Endothelial cell of umbilical vein (primary cell): ENCODE data around the gene TJP1. TPM values are rescaled to one million over a fixed set of nuclear protein-coding genes. Genes with fewer than 3 reads are reported as not detected.

ENCODE experiments used
- BruUV-seq: library from RNA; stranded (reverse); fragments of 400-500 nt; replicated peaks from 2 replicates; lab custom pipeline; 2021; lab: Mats Ljungman, UMichigan
- CTCF ChIA-PET: fragments of 300-600, 350-600 bp; sonication (Branson Sonifier 250); formaldehyde crosslinking; loops from one replicate; lab custom pipeline; 2021; ENCODE audit warnings: antibody characterized with exemption, inconsistent platforms; lab: Charles Lee
- POLR2A ChIA-PET: fragments of 300-600, 350-600 bp; sonication (Branson Sonifier 250); formaldehyde crosslinking; loops from one replicate; lab custom pipeline; 2021; ENCODE audit warnings: antibody characterized with exemption, inconsistent platforms; lab: Charles Lee
- DNase-seq: peaks from one replicate; pipeline ENCODE4 v3.0.0-alpha.2; 2011; ENCODE audit warnings: low read depth, low spot score
- FAIRE-seq: peaks from 2 replicates; lab custom pipeline; 2011; peaks lifted over from hg19 to GRCh38; lab: Jason Lieb, UNC
- H2AFZ ChIP-seq: 2 replicates; pipeline ENCODE4 v1.6.0; 2012; ENCODE audit warnings: low read depth, low read length, control low read depth, inconsistent platforms
- H3K27ac ChIP-seq: 2 replicates; pipeline ENCODE4 v1.5.1; 2011; ENCODE audit warnings: low read depth, mild to moderate bottlenecking, control low read depth, low read length, moderate library complexity; ENCODE audit not compliant: insufficient read depth
- H3K27me3 ChIP-seq, 2 experiments: 2 replicates each; pipeline versions ENCODE4 v1.6.0 to v1.6.1; 2011; ENCODE audit warnings: low read length in 2 of 2, mixed read lengths in 1 of 2; ENCODE audit not compliant: control insufficient read depth in 2 of 2, insufficient read depth in 2 of 2
- H3K36me3 ChIP-seq, 2 experiments: 2 replicates in 1 of 2; 3 replicates in 1 of 2; pipeline ENCODE4 v1.5.1; 2011; ENCODE audit warnings: low read length in 2 of 2, mild to moderate bottlenecking in 1 of 2, moderate library complexity in 1 of 2; ENCODE audit not compliant: control insufficient read depth in 2 of 2, insufficient read depth in 2 of 2; ENCODE audit errors: extremely low read depth in 1 of 2
- H3K4me1 ChIP-seq: 3 replicates; pipeline ENCODE4 v1.5.1; 2011; ENCODE audit warnings: mild to moderate bottlenecking, low read length; ENCODE audit not compliant: control insufficient read depth, insufficient read depth; ENCODE audit errors: extremely low read depth
- H3K4me2 ChIP-seq: 2 replicates; pipeline ENCODE4 v1.6.1; 2011; ENCODE audit warnings: low read length, control low read depth, mixed read lengths; ENCODE audit not compliant: insufficient read depth
- H3K4me3 ChIP-seq, 3 experiments: fragments of 200-600 bp in 1 of 3; sonication (generic), shearing (Covaris generic) in 1 of 3; replicated peaks in 1 of 3; 2 replicates each; pipeline ENCODE4 v1.5.1; 2011 to 2016; ENCODE audit warnings: control low read depth in 3 of 3, low read length in 3 of 3, mild to moderate bottlenecking in 2 of 3, inconsistent platforms in 1 of 3, low read depth in 1 of 3, moderate library complexity in 1 of 3; ENCODE audit not compliant: insufficient read depth in 1 of 3
- H3K79me2 ChIP-seq: 2 replicates; pipeline ENCODE4 v1.6.0; 2012; ENCODE audit warnings: low read length, inconsistent platforms; ENCODE audit not compliant: control insufficient read depth, insufficient read depth
- H3K9ac ChIP-seq: replicated peaks from 2 replicates; pipeline ENCODE3; 2011; ENCODE audit warnings: low read length, control low read depth; ENCODE audit not compliant: insufficient read depth; ENCODE audit errors: extremely low read depth
- H3K9me1 ChIP-seq: replicated peaks from 3 replicates; pipeline ENCODE4 v1.6.0; 2011; ENCODE audit warnings: mild to moderate bottlenecking, low read length; ENCODE audit not compliant: control insufficient read depth, insufficient read depth; ENCODE audit errors: extremely low read depth
- H3K9me3 ChIP-seq: replicated peaks from 2 replicates; pipeline ENCODE4 v1.5.1; 2012; ENCODE audit warnings: low read length, inconsistent platforms; ENCODE audit not compliant: control insufficient read depth, insufficient read depth
- H4K20me1 ChIP-seq: replicated peaks from 2 replicates; pipeline ENCODE3; 2011; ENCODE audit warnings: mild to moderate bottlenecking, low read length; ENCODE audit not compliant: control insufficient read depth, insufficient read depth; ENCODE audit errors: extremely low read depth
- CTCF ChIP-seq, 2 donors: IDR thresholded peaks; 1 replicate in 1 of 2; 2 replicates in 1 of 2; pipeline ENCODE4 v1.5.1; 2011; ENCODE audit warnings: low read length in 2 of 2, mild to moderate bottlenecking in 2 of 2, moderate library complexity in 2 of 2, control low read depth in 1 of 2, inconsistent platforms in 1 of 2, low read depth in 1 of 2; ENCODE audit not compliant: insufficient read depth in 1 of 2; ENCODE audit errors: extremely low read depth in 1 of 2
- EZH2 ChIP-seq: IDR thresholded peaks from 2 replicates; pipeline ENCODE4 v1.6.1; 2012; ENCODE audit warnings: borderline replicate concordance, low read depth, mild to moderate bottlenecking, moderate library complexity, low read length, inconsistent platforms; ENCODE audit not compliant: severe bottlenecking
- FOS ChIP-seq: IDR thresholded peaks from 2 replicates; pipeline ENCODE4 v1.6.1; 2011; ENCODE audit warnings: mild to moderate bottlenecking, low read length, moderate library complexity, borderline replicate concordance; ENCODE audit not compliant: insufficient read depth
- GATA2 ChIP-seq: IDR thresholded peaks from 2 replicates; pipeline ENCODE4 v1.7.0; 2011; ENCODE audit warnings: low read depth, mild to moderate bottlenecking, moderate library complexity, mixed read lengths, low read length; ENCODE audit not compliant: insufficient read length, insufficient read depth
- JUN ChIP-seq: IDR thresholded peaks from 2 replicates; pipeline ENCODE4 v1.6.1; 2011; ENCODE audit warnings: borderline replicate concordance, low read depth; ENCODE audit not compliant: insufficient read length, insufficient read depth
- MAX ChIP-seq: IDR thresholded peaks from 2 replicates; pipeline ENCODE4 v1.6.1; 2011; ENCODE audit not compliant: insufficient read depth, insufficient read length
- MYC ChIP-seq: IDR thresholded peaks from one replicate; pipeline ENCODE4 v1.6.1; 2011; ENCODE audit warnings: mild to moderate bottlenecking, low read depth, low read length
- POLR2A ChIP-seq: IDR thresholded peaks from 2 replicates; pipeline ENCODE4 v1.6.1; 2012; ENCODE audit warnings: low read depth, mild to moderate bottlenecking, control low read depth, low read length
- POLR2AphosphoS5 ChIP-seq: IDR thresholded peaks from 2 replicates; pipeline ENCODE4 v1.6.1; 2012; ENCODE audit warnings: low read depth, mild to moderate bottlenecking, control low read depth, low read length, moderate library complexity; ENCODE audit not compliant: insufficient read depth
- dilution Hi-C: fragments of 300-500 bp; cut with MboI; formaldehyde crosslinking; loops from one replicate; pipeline ENCODE4 v1.15.0; 2019; ENCODE audit warnings: low sequenced_read_pairs; ENCODE audit not compliant: extremely low pct_ligation_motif_present
- intact Hi-C: fragments of 100-400 bp; cut with micrococcal nuclease; formaldehyde crosslinking; loops from one replicate; pipeline ENCODE4 v1.10.0; 2022
- polyA plus RNA-seq, 4 experiments: library from polyadenylated mRNA; depleted of rRNA in 3 of 4; stranded (reverse) in 3 of 4; unstranded in 1 of 4; fragments of >200 nt; gene quantifications; 2 replicates each; pipeline versions ENCODE4 v1.2.1 to v1.2.3, GENCODE V29; 2011 to 2012; ENCODE audit warnings: missing spikeins in 1 of 4
- total RNA-seq: library from RNA; stranded (reverse); gene quantifications from 2 replicates; pipeline ENCODE4 v1.2.3, GENCODE V29; 2021

The TJP1 gene
- total and polyA plus RNA-seq, 2 donors (not counting 3 experiments of a cell fraction or from before 2014, with no cell fraction given): 45.6 to 128 TPM

GRCh38 chr15:29787767-29788166, 34.5 kb downstream of the TJP1 start:
- POLR2A ChIA-PET: no interaction called here
- no TSS peak for BruUV-seq
- Histone ChIP-seq H3K27ac (no peak overlapping the region), H3K27me3 (no peaks in the 10 kb centered on the region), H3K4me1 (peaks cover 17% of the 10 kb centered on the region), H3K4me2 (no peak overlapping the region), H3K36me3 (no peaks in the 10 kb centered on the region), H2AFZ (no peak overlapping the region), H4K20me1 (peaks cover 3% of the 10 kb centered on the region), H3K9me3 (no peaks in the 10 kb centered on the region), H3K79me2 (peaks cover 48% of the 10 kb centered on the region), H3K9ac (no peak overlapping the region), H3K9me1 (no peaks in the 10 kb centered on the region), H3K4me3 (no peak overlapping the region)
- dilution Hi-C loops: no loop called here
- no peak for FAIRE-seq
- CTCF ChIA-PET: interaction anchor here (0.9 to 1.2 kb wide), 3 partner anchors 12 to 40 kb away, joined by 3 read pairs; no protein-coding TSS in a partner anchor
- DNase-seq: no peak
- intact Hi-C loops: loop anchor here (2.0 to 5.0 kb wide), 2 partner anchors 15 to 35 kb away; partner anchors contain the start of gene TJP1
- TF ChIP-seq MYC: no peak
- no peak for TF ChIP-seq GATA2
- TF ChIP-seq CTCF (IDR thresholded peaks at IDR 0.05; ENCODE audit: extremely low read depth in 1 of 2, insufficient read depth in 1 of 2, low read depth in 1 of 2, low read length in 2 of 2): no peak
- no peak for TF ChIP-seq POLR2A
- TF ChIP-seq EZH2: no peak
- TF ChIP-seq MAX: no peak
- no peak for TF ChIP-seq FOS
- TF ChIP-seq JUN: no peak
- no peak for TF ChIP-seq POLR2AphosphoS5
